ENCODE results near the gene IGFN1. TPM values are rescaled to one million over a fixed set of nuclear protein-coding genes. Genes with fewer than 3 reads are reported as not detected.
A peak's percentile ranks its signal among the peaks of the same experiment; 100 is the strongest.

Gene IGFN1
- total and polyA plus RNA-seq, 2 of the 4 experiments (the other 2 are of a cell fraction), result 0.05 TPM; not detected in 1

DNA sequence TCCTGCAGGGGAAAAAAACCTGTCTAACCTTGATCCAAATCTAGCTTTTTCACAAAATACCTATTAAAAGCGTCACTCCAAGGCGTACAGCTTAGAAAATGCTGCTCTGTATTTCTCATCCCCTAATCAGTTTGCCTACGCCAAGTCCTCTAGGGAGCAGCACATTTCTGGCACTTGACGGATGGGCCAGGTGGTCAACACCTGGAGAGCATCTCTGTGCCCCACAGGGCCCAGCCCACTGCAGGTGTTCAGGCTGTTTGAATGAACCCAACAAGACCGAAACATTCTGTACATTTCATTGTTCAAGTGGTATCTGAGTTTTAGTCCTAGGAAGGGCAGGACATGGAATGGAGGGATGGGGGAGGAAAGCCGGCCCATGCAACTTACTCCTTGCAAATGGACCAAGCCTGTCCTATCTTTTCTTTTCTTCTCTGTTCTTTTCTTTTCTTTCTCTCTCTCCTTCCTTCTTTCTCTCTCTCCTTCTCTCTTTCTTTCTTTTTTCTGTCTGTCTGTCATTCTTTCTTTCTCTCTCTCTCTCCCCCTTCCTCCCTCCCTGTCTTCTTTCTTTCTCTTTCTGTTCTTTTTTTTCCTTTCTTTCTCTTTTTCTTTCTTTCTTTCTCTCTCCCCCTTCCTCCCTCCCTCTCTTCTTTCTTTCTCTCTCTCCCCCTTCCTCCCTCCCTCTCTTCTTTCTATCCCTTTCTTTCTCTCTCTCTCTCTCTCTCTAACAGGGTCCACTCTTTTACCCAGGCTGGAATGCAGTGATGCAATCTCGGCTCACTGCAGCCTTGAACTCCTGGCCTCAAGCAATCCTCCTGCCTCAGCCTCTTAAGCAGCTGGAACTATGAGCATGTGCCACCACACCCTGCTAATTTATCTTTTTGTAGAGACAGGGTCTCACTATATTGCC lies 29.1 kb downstream of the IGFN1 start:
- Histone ChIP-seq H3K9me3 (ENCODE audit: control insufficient read depth, insufficient read depth, low read length) (no peaks in the 10 kb centered on the region), H3K27ac (ENCODE audit: insufficient read depth, low read length) (no peak overlapping the region), H2BK20ac (ENCODE audit: low read depth, low read length) (no peak overlapping the region), H3K9me1 (ENCODE audit: insufficient read depth, low read length) (no peaks in the 10 kb centered on the region), H2AK5ac (ENCODE audit: low read depth, low read length) (no peak overlapping the region), H4K20me1 (ENCODE audit: insufficient read depth, low read length) (no peaks in the 10 kb centered on the region), H3K4me3 (ENCODE audit: insufficient read depth, low read depth, low read length) (no peak overlapping the region), H3K79me1 (ENCODE audit: low read depth in 1 of 2, low read length in 2 of 2) (no peaks in the 10 kb centered on the region), H3K18ac (ENCODE audit: low read depth, low read length) (no peak overlapping the region), H3K4ac (ENCODE audit: low read depth, low read length) (no peak overlapping the region), H3K56ac (ENCODE audit: extremely low read depth, insufficient read depth, low read length) (no peak overlapping the region), H3K4me1 (ENCODE audit: control insufficient read depth, insufficient read depth, low read length) (no peaks in the 10 kb centered on the region), H3K36me3 (ENCODE audit: control insufficient read depth, insufficient read depth, low read length) (no peaks in the 10 kb centered on the region), H3K9ac (ENCODE audit: low read depth, low read length) (no peak overlapping the region), H3K4me2 (ENCODE audit: low read depth, low read length) (no peak overlapping the region), H4K91ac (ENCODE audit: insufficient read depth, low read depth, low read length) (no peak overlapping the region), H2BK5ac (ENCODE audit: low read depth, low read length, poor library complexity, severe bottlenecking) (no peak overlapping the region), H2AFZ (replicated peaks; ENCODE audit: low read length, poor library complexity) (no peak overlapping the region), H3K23ac (ENCODE audit: low read depth, low read length) (no peak overlapping the region), H2BK15ac (ENCODE audit: low read depth, low read length) (no peak overlapping the region), H4K8ac (ENCODE audit: low read depth in 2 of 2, low read length in 2 of 2) (no peak overlapping the region), H3K27me3 (ENCODE audit: control insufficient read depth, insufficient read depth, low read length) (peaks cover 38% of the 10 kb centered on the region), H4K5ac (ENCODE audit: low read depth, low read length) (no peak overlapping the region), H2BK120ac (ENCODE audit: low read depth, low read length) (no peak overlapping the region), H2AK9ac (replicated peaks; ENCODE audit: low read depth, low read length, poor library complexity) (no peak overlapping the region), H3K14ac (replicated peaks; ENCODE audit: low read depth, low read length) (no peak overlapping the region)
- BruUV-seq (replicated peaks), result no TSS peak
- TF ChIP-seq RCOR1 (IDR thresholded peaks at IDR 0.05; ENCODE audit: insufficient replicate concordance, low read length) (no peak), CEBPB (IDR thresholded peaks at IDR 0.05; ENCODE audit: low read depth, low read length) (0 out of 2 replicates have a peak, but pooled peaks have one; percentile 0)
- TF ChIP-seq, protein P1, sequence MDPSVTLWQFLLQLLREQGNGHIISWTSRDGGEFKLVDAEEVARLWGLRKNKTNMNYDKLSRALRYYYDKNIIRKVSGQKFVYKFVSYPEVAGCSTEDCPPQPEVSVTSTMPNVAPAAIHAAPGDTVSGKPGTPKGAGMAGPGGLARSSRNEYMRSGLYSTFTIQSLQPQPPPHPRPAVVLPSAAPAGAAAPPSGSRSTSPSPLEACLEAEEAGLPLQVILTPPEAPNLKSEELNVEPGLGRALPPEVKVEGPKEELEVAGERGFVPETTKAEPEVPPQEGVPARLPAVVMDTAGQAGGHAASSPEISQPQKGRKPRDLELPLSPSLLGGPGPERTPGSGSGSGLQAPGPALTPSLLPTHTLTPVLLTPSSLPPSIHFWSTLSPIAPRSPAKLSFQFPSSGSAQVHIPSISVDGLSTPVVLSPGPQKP (IDR thresholded peaks at IDR 0.05; ENCODE audit: borderline replicate concordance, low read depth, low read length), result no peak
- CTCF ChIA-PET, result interaction anchor here (0.7 kb wide), 1 partner anchor 148 kb away, joined by 3 read pairs; no protein-coding TSS in a partner anchor
- dilution Hi-C loops (cut with HindIII; ENCODE audit: low sequenced_read_pairs, unreplicated experiment), result no loop called here
- POLR2A ChIA-PET (ENCODE audit: unreplicated experiment), result no interaction called here
- intact Hi-C loops (cut with micrococcal nuclease), result no loop called here
- 61% methylated on average over 2 of the region's 7 CpGs; no CpG with 5 or more reads in 1 of the 2 experiments for WGBS, 2 experiments (ENCODE audit: extremely low coverage in 2 of 2, insufficient read length in 1 of 2)
- ATAC-seq (ENCODE audit: low read depth), result no peak
- in situ Hi-C loops (cut with MboI; ENCODE audit: low sequenced_read_pairs), result loop anchor here (10.0 kb wide), 1 partner anchor 135 kb away; no protein-coding TSS in a partner anchor
- DNase-seq, result no peak
